Epidermal melanocyte (primary cell): ENCODE results near the gene NDRG2.

Experiments
- DNase-seq: peaks from one replicate; pipeline ENCODE4 v3.0.0; 2011; ENCODE audit warnings: low spot score; ENCODE audit not compliant: insufficient read length

The NDRG2 gene

DNA sequence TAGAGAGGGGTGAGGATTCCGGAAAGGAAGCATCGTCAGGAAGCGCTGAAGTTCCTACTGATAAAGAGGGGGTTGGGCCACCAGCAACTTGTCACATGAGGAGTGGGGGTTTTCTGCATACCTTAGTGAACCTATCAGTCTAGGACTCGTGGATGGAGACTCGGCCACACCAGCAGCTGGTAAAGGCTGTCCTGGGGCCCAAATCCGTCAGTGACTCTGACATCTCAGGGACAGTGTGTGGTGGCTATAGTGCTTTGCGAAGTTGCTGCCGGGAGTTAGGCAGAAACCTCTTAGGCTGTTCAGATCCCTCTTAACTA, 53.2 kb downstream of the NDRG2 start:
- DNase-seq = no peak

DNA sequence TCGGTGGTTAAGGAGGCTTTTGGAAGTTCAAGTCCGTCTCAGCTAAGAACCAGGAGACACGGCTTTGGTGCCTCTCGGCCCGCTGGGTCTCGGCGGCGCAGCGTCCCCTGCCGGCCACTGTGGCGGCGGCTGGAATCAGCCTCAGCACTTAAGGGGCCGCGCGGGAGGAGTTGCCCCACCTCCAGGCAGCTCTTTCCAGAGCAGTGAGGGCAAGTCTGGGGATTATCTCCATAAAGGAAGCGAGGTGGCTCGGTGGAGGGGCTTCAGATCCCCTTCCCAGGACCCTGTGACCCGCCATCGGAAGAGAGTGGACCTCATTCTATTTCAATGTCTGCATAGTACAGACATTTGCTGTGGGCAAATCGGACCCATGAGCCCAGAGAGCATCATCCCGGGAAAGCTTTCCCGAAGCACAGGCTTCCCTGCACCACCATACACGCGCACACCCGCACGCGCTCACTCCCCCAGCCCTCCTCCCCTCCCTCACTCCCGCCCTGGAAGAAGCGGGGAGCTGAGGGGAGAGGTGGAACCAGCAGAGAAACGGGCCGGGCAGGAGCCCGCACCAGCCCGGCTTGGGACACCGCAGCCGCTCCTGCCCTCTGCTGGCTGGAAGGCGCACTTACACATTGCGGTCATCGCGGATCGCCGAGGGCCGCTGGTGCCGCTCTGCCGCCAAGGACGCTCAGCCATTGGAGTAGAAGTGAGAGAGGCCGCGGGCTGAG, 53.7 kb downstream of the NDRG2 start:
- DNase-seq = peak; percentile 65

DNA sequence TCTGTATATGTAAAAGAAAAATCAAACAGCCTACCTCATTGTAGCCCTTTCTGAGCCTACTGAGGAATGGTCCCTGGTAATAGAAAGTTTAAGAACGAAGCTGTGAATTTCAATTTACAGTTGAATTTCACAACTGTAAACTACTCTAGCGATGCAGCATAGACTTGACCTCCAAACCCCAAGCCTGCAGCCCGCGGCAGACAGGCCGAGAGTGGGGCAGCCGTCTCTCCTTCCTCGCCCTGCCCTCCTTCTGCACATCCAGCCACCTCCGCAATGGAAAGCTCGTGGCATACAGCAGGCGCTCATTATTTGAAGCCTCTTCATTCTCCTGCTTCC, 54.2 kb downstream of the NDRG2 start:
- no peak for DNase-seq

DNA sequence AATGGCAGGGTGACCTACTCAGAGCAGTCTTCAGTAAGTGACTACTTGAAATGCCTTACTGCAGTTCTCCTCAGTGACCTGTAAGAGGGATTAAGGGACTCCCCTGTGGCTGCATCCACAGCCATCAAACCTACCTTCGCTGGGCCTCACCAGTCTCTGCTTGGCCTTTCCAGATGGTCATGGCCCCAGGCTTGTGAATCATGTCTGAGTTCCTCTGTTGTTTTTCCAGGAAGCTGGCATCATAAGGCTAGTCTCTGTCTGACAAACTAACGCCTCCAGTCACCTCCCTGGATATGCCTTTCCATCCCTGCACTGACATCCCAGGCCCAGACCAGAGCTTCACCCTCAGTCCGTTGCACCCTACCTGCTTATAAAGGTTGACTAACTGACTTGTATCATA, 55.5 kb downstream of the NDRG2 start:
- DNase-seq = no peak
